SK-N-MC (cell line): ENCODE data around the gene PVR.

Source experiments
- EZH2 ChIP-seq: fragments of 200-600 bp; sonication (generic); IDR thresholded peaks from one replicate; pipeline ENCODE4 v1.6.1; 2017; ENCODE audit warnings: antibody characterized with exemption
- FOXP2 ChIP-seq: optimal IDR thresholded peaks from 2 replicates; pipeline ENCODE3; 2011; ENCODE audit warnings: mild to moderate bottlenecking, moderate library complexity; ENCODE audit not compliant: insufficient read depth; ENCODE audit errors: extremely low read length, control extremely low read depth
- POLR2AphosphoS5 ChIP-seq: IDR thresholded peaks from 2 replicates; pipeline ENCODE4 v1.6.1; 2012; ENCODE audit warnings: mild to moderate bottlenecking, low read depth, low read length, borderline replicate concordance

GRCh38 chr19:44682807-44683206 lies 39.1 kb downstream of the PVR start:
- TF ChIP-seq FOXP2, result no peak
- no peak for TF ChIP-seq POLR2AphosphoS5
- no peak for TF ChIP-seq EZH2
